IPS-15b (cell line): ENCODE measurements around the gene ITFG2.

ENCODE experiments used
- H3K27me3 ChIP-seq: one replicate; pipeline ENCODE4 v1.6.1; 2013; ENCODE audit warnings: low read length; ENCODE audit not compliant: control insufficient read depth, insufficient read depth
- H3K36me3 ChIP-seq: one replicate; pipeline ENCODE4 v1.6.1; 2013; ENCODE audit warnings: low read length; ENCODE audit not compliant: control insufficient read depth, insufficient read depth
- H3K4me1 ChIP-seq: one replicate; pipeline ENCODE4 v1.6.1; 2013; ENCODE audit warnings: mild to moderate bottlenecking, low read length; ENCODE audit not compliant: control insufficient read depth, insufficient read depth
- H3K4me3 ChIP-seq: one replicate; pipeline ENCODE4 v1.5.1; 2013; ENCODE audit warnings: low read depth, low read length
- H3K9ac ChIP-seq: one replicate; pipeline ENCODE4 v1.6.1; 2013; ENCODE audit warnings: low read depth, mild to moderate bottlenecking, low read length
- H3K9me3 ChIP-seq: one replicate; pipeline ENCODE4 v1.6.1; 2013; ENCODE audit warnings: mild to moderate bottlenecking, low read length; ENCODE audit not compliant: control insufficient read depth, insufficient read depth

The ITFG2 gene

GRCh38 chr12:2835691-2836403 is 23.4 kb downstream of the ITFG2 start:
- peaks cover 2% of the 10 kb centered on the region for H3K36me3 ChIP-seq
- no peak overlapping the region for H3K9ac ChIP-seq

DNA sequence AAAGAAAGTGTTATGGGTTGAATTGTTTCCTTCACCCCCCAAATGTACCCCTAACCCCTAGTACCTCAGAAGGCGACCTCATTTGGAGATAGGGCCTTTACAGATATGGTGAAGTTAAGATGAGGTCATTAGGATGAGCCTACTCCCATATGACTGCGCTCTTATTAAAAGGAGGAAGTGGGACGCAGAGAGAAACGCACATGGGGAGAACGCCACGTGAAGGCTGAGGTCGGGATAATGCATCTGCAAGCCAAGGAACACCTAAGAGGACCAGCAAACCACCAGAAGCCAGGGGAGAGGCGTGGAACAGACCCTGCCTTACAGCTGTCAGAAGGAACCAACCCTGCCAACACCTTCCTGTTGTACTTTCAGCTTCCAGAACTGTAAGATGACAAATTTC is 24.1 kb downstream of the ITFG2 start:
- no peak overlapping the region for H3K4me3 ChIP-seq
- H3K27me3 ChIP-seq: no peaks in the 10 kb centered on the region
- peaks cover 2% of the 10 kb centered on the region for H3K36me3 ChIP-seq

More at GRCh38 chr12:2835691-2836403, 23.4 kb downstream of the ITFG2 start:
- H3K9me3 ChIP-seq: no peaks in the 10 kb centered on the region
- H3K27me3 ChIP-seq: no peaks in the 10 kb centered on the region
- peaks cover 2% of the 10 kb centered on the region for H3K4me1 ChIP-seq
- H3K4me3 ChIP-seq: no peak overlapping the region

DNA sequence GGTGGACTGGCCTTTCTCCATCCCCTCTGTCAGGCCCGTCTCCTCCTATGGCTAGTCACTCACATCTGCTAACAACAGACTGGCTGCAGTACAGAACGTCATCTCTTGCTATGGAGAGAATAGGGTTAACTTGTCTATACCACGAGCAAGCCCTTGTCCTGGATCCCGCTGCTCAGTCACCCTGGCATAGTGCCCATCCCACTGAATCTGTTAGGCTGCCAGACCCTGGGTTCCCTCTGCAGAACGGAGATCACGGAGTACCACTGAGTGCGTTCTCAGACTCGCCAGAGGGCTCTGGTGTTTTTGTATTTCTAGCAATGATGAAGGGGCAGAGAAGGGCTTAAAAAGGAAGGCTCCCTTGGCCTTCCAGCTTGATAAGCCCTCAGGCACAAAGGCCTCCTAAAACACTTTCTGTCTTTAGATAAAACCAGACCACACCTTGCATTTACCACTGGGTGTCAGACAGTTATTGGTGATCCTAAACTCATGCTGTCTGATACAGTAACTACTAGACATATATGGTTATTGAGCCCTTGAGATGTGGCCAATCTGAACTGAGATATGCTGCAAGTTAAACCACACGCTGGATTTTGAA is 28.7 kb downstream of the ITFG2 start:
- Histone ChIP-seq H3K4me1 (peaks cover 4% of the 10 kb centered on the region), H3K9me3 (no peaks in the 10 kb centered on the region), H3K27me3 (no peaks in the 10 kb centered on the region), H3K36me3 (peaks cover 2% of the 10 kb centered on the region), H3K9ac (no peak overlapping the region), H3K4me3 (no peak overlapping the region)

More for the DNA sequence above, 24.1 kb downstream of the ITFG2 start:
- Histone ChIP-seq H3K4me1 (peaks cover 2% of the 10 kb centered on the region), H3K9ac (no peak overlapping the region), H3K9me3 (no peaks in the 10 kb centered on the region)

- H3K4me3 ChIP-seq: no peak overlapping the region
- no peaks in the 10 kb centered on the region for H3K9me3 ChIP-seq
- H3K36me3 ChIP-seq: no peaks in the 10 kb centered on the region
- H3K27me3 ChIP-seq: no peaks in the 10 kb centered on the region
- no peak overlapping the region for H3K9ac ChIP-seq
- peaks cover 8% of the 10 kb centered on the region for H3K4me1 ChIP-seq
Observed at GRCh38 chr12:2842948-2843347, 30.5 kb downstream of the ITFG2 start.

DNA sequence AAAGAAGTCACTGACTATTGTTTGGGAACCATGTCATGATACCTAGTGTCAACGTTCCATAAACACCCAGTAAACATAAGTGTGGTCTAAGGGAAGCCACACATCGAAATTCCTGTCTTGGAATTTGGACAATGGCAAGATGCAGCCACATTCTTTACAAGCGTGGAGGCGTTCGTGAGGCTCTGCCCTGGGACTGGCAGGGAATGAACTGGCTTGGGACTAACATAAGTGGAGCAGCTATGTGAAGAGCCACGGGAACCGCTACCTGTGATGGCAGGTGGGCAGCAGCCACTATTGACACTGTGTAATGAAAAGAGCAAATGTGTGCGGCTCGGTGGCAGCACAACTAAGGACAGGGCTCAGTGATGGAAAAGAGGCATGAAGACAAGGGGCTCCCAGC is 32.3 kb downstream of the ITFG2 start:
- H3K9me3 ChIP-seq: no peaks in the 10 kb centered on the region
- H3K27me3 ChIP-seq: no peaks in the 10 kb centered on the region
- no peak overlapping the region for H3K4me3 ChIP-seq
- peaks cover 8% of the 10 kb centered on the region for H3K4me1 ChIP-seq
- no peaks in the 10 kb centered on the region for H3K36me3 ChIP-seq
- H3K9ac ChIP-seq: no peak overlapping the region

- Histone ChIP-seq H3K9me3 (no peaks in the 10 kb centered on the region), H3K9ac (no peak overlapping the region), H3K4me3 (no peak overlapping the region), H3K27me3 (no peaks in the 10 kb centered on the region), H3K36me3 (no peaks in the 10 kb centered on the region), H3K4me1 (peaks cover 8% of the 10 kb centered on the region)
Observed at GRCh38 chr12:2845280-2845679, 32.8 kb downstream of the ITFG2 start.

GRCh38 chr12:2851931-2852330 is 39.5 kb downstream of the ITFG2 start:
- no peak overlapping the region for H3K4me3 ChIP-seq
- H3K9me3 ChIP-seq: no peaks in the 10 kb centered on the region
- H3K36me3 ChIP-seq: no peaks in the 10 kb centered on the region
- H3K27me3 ChIP-seq: no peaks in the 10 kb centered on the region
- no peaks in the 10 kb centered on the region for H3K4me1 ChIP-seq
- no peak overlapping the region for H3K9ac ChIP-seq

GRCh38 chr12:2853626-2854025 is 41.2 kb downstream of the ITFG2 start:
- Histone ChIP-seq H3K4me3 (no peak overlapping the region), H3K4me1 (no peaks in the 10 kb centered on the region), H3K9ac (no peak overlapping the region), H3K27me3 (no peaks in the 10 kb centered on the region), H3K36me3 (peaks cover 4% of the 10 kb centered on the region), H3K9me3 (no peaks in the 10 kb centered on the region)

DNA sequence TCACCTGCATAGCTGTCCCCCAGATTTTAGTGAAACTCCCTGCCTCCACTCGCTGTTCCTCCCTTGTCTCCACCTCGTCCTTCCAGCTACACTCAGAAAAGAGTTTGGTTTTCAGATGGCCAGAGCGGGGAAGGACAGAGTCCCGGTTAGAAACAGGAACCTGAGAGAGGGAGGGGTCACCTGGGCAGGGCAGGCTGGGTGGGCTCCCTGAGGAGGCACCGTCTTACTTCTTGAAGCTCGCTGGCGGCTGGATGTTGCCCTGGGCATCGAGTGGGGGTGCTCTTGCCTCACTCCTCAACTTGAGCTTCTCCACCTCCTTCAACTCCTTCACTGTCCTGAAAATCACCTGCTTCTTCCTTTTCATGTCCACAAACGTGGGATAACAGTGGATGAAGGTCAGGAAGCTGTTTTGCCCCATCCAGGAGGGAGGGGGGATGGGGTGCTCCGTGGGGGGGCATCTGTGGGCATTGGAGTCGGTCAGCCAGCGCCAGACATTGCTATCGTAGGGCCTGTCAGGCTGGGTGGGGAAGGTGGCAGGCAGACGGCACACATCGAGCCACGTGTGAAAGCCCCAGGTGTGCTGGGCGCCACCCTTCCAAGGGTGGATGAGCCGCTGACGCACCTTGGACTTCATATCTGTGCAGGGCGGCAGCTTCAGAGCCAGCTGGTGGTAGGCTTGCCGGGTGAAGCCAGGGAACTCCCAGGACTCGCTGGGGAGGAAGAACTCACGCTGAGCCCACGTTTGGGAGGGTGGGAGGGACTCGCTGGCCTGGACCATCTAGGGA is 42.4 kb downstream of the ITFG2 start:
- Histone ChIP-seq H3K4me3 (no peak overlapping the region), H3K9ac (no peak overlapping the region), H3K36me3 (peaks cover 14% of the 10 kb centered on the region), H3K4me1 (no peaks in the 10 kb centered on the region), H3K9me3 (no peaks in the 10 kb centered on the region), H3K27me3 (no peaks in the 10 kb centered on the region)

- Histone ChIP-seq H3K4me1 (no peaks in the 10 kb centered on the region), H3K9ac (no peak overlapping the region), H3K36me3 (peaks cover 14% of the 10 kb centered on the region), H3K9me3 (no peaks in the 10 kb centered on the region), H3K4me3 (no peak overlapping the region), H3K27me3 (no peaks in the 10 kb centered on the region)
Observed at GRCh38 chr12:2855546-2855945, 43.1 kb downstream of the ITFG2 start.

DNA sequence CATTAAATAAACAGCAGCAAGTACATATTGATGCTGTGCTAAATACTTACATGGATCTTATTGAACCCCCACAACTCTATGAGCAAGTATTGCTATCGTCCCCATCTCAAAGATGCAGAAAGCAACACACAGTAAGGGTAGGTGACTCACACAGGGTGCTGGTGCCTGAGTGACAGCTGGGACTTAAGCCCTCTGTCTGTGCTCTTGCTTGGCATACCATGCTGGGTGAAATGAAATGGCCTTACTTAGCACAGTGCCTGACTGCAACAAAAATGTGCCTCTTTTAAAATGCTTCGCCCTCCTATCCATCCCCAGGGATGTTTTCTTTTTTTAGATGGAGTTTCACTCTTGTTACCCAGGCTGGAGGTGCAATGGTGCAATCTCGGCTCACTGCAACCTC is 43.6 kb downstream of the ITFG2 start:
- H3K4me1 ChIP-seq: no peaks in the 10 kb centered on the region
- H3K4me3 ChIP-seq: no peak overlapping the region
- no peaks in the 10 kb centered on the region for H3K9me3 ChIP-seq
- H3K27me3 ChIP-seq: no peaks in the 10 kb centered on the region
- no peak overlapping the region for H3K9ac ChIP-seq
- H3K36me3 ChIP-seq: peaks cover 14% of the 10 kb centered on the region

DNA sequence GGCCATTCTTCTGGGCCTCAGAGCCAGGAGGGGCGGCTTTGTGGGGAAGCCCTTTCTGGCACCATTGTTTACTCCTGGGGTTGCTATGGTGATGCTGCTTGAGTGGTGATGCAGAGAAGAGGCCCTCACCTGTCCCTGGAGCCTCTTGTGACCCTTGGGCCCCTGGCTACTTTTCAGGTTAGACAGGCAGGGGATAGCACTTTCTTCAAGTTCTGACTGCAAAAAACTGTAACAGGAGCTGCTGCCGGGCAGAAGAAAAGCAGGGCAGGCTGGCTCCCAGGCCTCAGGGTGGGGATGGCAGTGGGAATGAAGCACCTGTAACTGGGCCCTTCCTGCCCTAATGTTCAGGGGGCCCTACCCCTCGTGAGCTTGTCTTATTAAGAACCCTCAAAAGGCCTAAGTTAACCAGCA is 44.6 kb downstream of the ITFG2 start, which contains the start of gene TEX52:
TEX52 (minus strand) TSS at position 19 of the 411 bp plus-strand sequence; CDS start at position 6, 13 bp downstream.
- Histone ChIP-seq H3K27me3 (no peaks in the 10 kb centered on the region), H3K9me3 (no peaks in the 10 kb centered on the region), H3K4me3 (no peak within 1 kb of the TSS), H3K36me3 (peaks cover 18% of the 10 kb centered on the region), H3K4me1 (no peaks in the 10 kb centered on the region), H3K9ac (no peak within 1 kb of the TSS)
